Measurements from ENCODE around the gene ANKRD35.
A peak's percentile ranks its signal among the peaks of the same experiment; 100 is the strongest.

The ANKRD35 gene

GRCh38 chr1:145918992-145919939, 33.6 kb upstream of the ANKRD35 start:
- no peak for TF ChIP-seq CTCF (IDR thresholded peaks at IDR 0.05; ENCODE audit: low read depth, low read length, missing control alignments)
- DNase-seq (ENCODE audit: extremely low read depth, low read depth), result no peak
- peak overlapping the region; percentile 60 for H3K4me3 ChIP-seq (replicated peaks; ENCODE audit: low read depth, low read length)

- DNase-seq (ENCODE audit: extremely low read depth, low read depth), result peak; percentile 63
- peak within 1 kb of the TSS; percentile 60 for H3K4me3 ChIP-seq (replicated peaks; ENCODE audit: low read depth, low read length)
- TF ChIP-seq CTCF (IDR thresholded peaks at IDR 0.05; ENCODE audit: low read depth, low read length, missing control alignments), result no peak
Measured at GRCh38 chr1:145918144-145918991, 32.7 kb upstream of the ANKRD35 start, which contains the start of gene PEX11B. TSS of gene PEX11B (minus strand) at chr1:145918717. CDS start at chr1:145918688, 29 bp downstream.

DNA sequence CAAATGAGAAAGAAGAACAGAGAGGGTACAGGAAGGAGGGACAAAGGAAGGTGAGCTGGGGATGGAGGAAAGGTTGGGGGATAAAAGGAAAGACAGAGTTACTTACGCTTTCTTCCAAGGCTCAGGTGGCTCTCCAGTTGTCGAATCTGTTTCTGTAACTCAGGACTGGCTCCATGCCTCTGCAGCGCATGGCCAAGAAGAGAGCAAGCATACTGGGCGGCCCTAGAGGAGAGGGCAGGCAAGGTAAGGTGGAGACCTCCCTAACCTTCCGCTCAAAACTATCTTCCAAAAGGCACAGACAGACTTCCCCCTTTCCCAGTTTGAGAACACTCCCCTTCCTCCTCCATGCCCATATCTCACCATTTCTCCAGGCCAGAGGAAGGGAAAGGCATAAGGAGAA, 31.9 kb upstream of the ANKRD35 start:
- DNase-seq (ENCODE audit: extremely low read depth, low read depth), result no peak
- peak overlapping the region; percentile 60 for H3K4me3 ChIP-seq (replicated peaks; ENCODE audit: low read depth, low read length)
- no peak for TF ChIP-seq CTCF (IDR thresholded peaks at IDR 0.05; ENCODE audit: low read depth, low read length, missing control alignments)

DNA sequence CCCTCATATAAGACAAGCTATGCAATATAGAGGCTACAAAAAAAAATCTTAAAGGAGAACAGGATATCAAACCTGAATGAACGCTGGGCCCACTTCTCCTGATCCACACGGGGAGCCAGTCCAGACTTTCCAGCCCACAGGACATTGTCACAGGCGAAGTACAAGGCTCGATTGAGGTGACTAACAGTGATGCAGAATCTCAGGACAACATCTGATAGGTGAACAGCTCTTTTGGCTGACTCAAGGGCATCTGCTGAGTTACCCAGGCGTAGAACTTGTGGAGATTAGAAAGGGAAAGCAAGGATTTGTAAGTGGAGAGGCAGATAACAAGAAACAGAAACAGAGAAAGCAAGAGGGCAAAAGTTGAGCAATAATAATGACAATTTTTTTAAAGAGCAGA, 31.1 kb upstream of the ANKRD35 start:
- DNase-seq (ENCODE audit: extremely low read depth, low read depth), result no peak
- no peak overlapping the region for H3K4me3 ChIP-seq (replicated peaks; ENCODE audit: low read depth, low read length)
- TF ChIP-seq CTCF (IDR thresholded peaks at IDR 0.05; ENCODE audit: low read depth, low read length, missing control alignments), result no peak

DNA sequence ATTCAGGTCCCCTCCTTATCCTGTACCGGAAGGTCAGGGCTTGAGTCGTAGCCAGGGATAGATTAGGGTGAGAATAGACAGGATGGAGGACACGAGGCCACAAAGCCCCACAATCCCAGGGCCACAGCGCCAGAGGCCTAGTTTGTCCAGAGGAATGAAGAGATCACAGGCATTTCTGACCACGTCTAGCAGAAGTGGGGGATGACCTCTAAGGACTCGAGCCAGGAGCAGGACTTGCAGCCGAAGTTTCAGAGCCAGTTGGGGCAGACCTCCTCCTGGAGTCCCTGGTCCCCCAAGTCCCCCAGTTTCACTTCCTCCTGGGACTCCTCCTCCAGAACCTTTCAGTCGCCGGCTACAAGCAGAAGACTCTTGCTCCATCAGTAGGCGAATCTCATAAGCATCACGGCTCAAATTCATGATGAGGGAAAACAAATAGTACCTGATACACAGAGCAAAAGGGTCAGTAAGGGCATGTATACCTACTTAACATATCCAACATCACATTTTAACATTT, 26.5 kb upstream of the ANKRD35 start:
- H3K4me3 ChIP-seq (replicated peaks; ENCODE audit: low read depth, low read length), result no peak overlapping the region
- DNase-seq (ENCODE audit: extremely low read depth, low read depth), result no peak
- TF ChIP-seq CTCF (IDR thresholded peaks at IDR 0.05; ENCODE audit: low read depth, low read length, missing control alignments), result no peak

DNA sequence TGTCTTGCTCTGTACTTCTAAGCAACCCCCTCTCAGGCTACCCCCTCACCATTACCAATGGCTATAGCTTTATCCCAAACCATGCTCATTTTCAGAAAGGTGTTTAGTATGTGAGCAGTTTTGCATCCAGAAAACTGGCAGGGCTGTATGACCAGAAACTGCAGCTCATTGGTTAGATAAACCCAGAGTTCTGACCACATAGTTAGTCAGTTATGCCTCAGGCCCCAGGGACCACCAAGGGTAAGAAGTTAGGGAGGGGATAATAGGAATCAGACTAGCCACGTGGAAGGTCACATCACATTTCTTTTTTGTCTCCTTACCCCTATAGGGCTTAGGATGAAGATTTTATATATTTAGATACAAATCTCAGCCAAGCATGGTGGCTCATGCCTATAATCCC, 23.0 kb upstream of the ANKRD35 start:
- no peak for DNase-seq (ENCODE audit: extremely low read depth, low read depth)
- no peak for TF ChIP-seq CTCF (IDR thresholded peaks at IDR 0.05; ENCODE audit: low read depth, low read length, missing control alignments)
- H3K4me3 ChIP-seq (replicated peaks; ENCODE audit: low read depth, low read length), result no peak overlapping the region

All from HFF-Myc (cell line).